ENCODE results near the gene STEAP3. TPM values are rescaled to one million over a fixed set of nuclear protein-coding genes. Genes with fewer than 3 reads are reported as not detected.

STEAP3 gene
- total RNA-seq, 1 donor from 2014 or later = 0.94 TPM

DNA sequence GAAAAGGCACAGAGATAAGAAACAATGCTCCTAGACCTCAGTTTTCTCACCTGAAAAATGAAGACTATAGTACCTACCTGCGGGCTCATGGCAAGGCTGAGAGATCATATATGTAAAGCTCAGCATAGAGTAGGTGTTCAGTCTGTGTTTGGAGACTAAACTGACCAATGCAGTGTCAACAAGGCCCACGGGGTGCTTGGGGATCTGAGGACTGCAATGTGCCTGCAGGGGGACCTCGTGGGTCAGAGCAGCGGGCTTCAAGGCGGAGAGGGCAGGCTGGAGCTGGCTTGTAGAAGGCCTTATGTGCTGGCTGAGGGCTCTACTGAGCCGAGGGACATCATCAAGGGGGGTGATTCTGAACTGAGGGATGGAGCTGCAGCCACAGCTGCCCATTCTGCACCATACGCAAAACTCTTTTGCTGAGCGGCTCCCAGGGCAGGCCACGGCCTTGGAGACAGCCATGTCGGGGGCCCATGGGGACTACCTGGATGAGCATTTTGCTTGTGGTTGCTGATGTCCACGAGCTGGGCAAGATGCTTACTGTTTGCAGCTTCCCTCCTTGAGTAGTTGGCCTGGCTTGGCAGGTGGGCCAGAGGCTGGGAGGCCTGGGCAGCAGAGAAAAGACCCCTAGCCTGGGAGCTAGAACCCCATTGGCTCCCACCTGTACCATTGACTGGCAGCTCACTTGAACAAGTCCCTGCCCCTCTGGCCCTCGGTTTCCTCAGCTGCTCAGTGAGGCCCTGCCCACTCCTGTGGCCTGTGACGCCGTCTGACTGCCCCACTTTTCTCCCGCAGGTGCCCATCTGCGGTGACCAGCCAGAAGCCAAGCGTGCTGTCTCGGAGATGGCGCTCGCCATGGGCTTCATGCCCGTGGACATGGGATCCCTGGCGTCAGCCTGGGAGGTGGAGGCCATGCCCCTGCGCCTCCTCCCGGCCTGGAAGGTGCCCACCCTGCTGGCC is 23.5 kb downstream of the STEAP3 start:
- DNase-seq (ENCODE audit: low spot score in 2 of 2, unreplicated experiment in 2 of 2) = no peak

GRCh38 chr2:119247844-119248271 is 24.2 kb downstream of the STEAP3 start:
- TF ChIP-seq CTCF (IDR thresholded peaks at IDR 0.05; ENCODE audit: unreplicated experiment) = no peak
- Mint-ChIP-seq H3K27ac (no peak overlapping the region), H3K4me1 (no peaks in the 10 kb centered on the region)

More for the DNA sequence above, 23.5 kb downstream of the STEAP3 start:
- Mint-ChIP-seq H3K27ac (no peak overlapping the region), H3K27me3 (ENCODE audit: low read depth) (no peaks in the 10 kb centered on the region), H3K9me3 (no peaks in the 10 kb centered on the region), H3K4me3 (no peak overlapping the region), H3K4me1 (no peaks in the 10 kb centered on the region), H3K36me3 (no peaks in the 10 kb centered on the region)
- TF ChIP-seq CTCF (IDR thresholded peaks at IDR 0.05; ENCODE audit: unreplicated experiment) = no peak

DNA sequence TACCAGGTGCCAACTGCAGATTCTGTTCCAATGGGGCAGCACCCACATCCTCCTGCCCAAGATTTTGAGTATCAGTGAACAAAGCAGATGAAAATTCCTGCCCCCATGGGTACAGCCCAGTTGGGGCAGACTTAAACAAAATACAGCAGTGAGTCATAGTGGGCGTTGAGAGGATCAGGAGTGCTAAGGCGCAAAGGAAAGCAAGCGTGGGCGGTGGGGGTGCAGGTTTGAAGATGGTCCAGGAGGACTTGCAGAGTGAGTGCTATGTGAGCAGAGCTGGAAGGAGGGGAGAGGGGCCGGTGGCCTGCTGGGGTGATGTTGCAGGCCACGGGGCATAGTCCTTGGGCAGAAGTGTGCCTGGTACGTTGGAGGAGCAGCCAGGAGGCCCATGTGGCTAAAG is 24.7 kb downstream of the STEAP3 start:
- no peaks in the 10 kb centered on the region for H3K9me3 Mint-ChIP-seq
- H3K36me3 Mint-ChIP-seq = no peaks in the 10 kb centered on the region
- H3K4me3 Mint-ChIP-seq = no peak overlapping the region
- no peak for DNase-seq (ENCODE audit: low spot score in 2 of 2, unreplicated experiment in 2 of 2)
- no peaks in the 10 kb centered on the region for H3K27me3 Mint-ChIP-seq (ENCODE audit: low read depth)
- no peak overlapping the region for H3K27ac Mint-ChIP-seq
- H3K4me1 Mint-ChIP-seq = no peaks in the 10 kb centered on the region
- TF ChIP-seq CTCF (IDR thresholded peaks at IDR 0.05; ENCODE audit: unreplicated experiment) = no peak

More at GRCh38 chr2:119247844-119248271, 24.2 kb downstream of the STEAP3 start:
- Mint-ChIP-seq H3K36me3 (no peaks in the 10 kb centered on the region), H3K9me3 (no peaks in the 10 kb centered on the region), H3K27me3 (ENCODE audit: low read depth) (no peaks in the 10 kb centered on the region), H3K4me3 (no peak overlapping the region)
- no peak for DNase-seq (ENCODE audit: low spot score in 2 of 2, unreplicated experiment in 2 of 2)

DNA sequence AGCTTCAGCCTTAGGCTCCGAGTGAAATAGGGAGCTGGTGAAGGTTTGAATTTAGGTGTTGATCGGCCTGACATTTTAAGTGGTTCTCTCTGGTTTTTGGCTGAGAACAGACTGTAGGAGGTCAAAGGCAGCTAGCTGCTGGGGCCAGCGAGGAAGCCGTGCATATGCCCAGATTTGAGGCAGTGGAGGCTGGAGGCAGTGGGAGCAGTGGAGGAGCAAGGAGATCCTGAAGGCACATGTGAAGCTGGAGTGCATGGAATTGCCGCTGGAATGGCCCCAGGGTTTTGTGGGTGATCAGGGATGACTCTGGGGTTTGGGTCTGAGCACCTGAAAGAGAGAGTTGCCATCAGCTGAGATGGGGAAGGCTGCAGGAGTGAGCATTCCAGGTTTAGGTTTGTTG is 25.1 kb downstream of the STEAP3 start:
- Mint-ChIP-seq H3K36me3 (no peaks in the 10 kb centered on the region), H3K4me3 (no peak overlapping the region), H3K27ac (no peak overlapping the region), H3K9me3 (no peaks in the 10 kb centered on the region), H3K27me3 (ENCODE audit: low read depth) (no peaks in the 10 kb centered on the region), H3K4me1 (no peaks in the 10 kb centered on the region)
- TF ChIP-seq CTCF (IDR thresholded peaks at IDR 0.05; ENCODE audit: unreplicated experiment) = no peak
- DNase-seq (ENCODE audit: low spot score in 2 of 2, unreplicated experiment in 2 of 2) = no peak

DNA sequence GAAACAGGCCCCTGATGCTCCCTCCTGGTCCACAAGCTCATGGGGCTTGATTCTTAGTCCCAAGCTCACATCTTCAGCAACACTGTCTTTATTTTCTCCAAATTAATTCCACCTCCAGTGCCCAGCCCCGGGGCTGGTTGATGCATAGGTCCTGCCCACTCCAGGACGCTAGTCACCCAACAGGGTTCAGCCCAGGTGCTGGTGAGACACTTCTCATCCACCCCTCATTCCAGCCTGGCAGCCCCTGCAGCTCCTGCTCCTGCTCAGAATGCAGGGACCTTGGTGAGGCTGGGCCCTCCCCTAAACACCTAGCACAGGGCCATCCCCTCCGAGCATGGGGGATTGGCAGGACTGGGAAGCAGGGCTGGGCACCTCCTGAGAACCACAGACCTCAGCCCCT is 25.7 kb downstream of the STEAP3 start:
- no peak for TF ChIP-seq CTCF (IDR thresholded peaks at IDR 0.05; ENCODE audit: unreplicated experiment)
- Mint-ChIP-seq H3K4me3 (no peak overlapping the region), H3K27me3 (ENCODE audit: low read depth) (no peaks in the 10 kb centered on the region), H3K9me3 (no peaks in the 10 kb centered on the region), H3K27ac (no peak overlapping the region), H3K4me1 (no peaks in the 10 kb centered on the region), H3K36me3 (no peaks in the 10 kb centered on the region)
- DNase-seq (ENCODE audit: low spot score in 2 of 2, unreplicated experiment in 2 of 2) = no peak

Measured in mesothelial cell of epicardium (in vitro differentiated cells).